Stimulated activated CD4-positive, alpha-beta T cell treated with anti-CD3 and anti-CD28 coated beads, TNF-alpha, amount 100 ng/mL, for 4 hours (primary cell): ENCODE results near the gene KRTAP5-5.
"Not testable (repeated sequence)": the region's sequence is repeated elsewhere in the genome, so short reads cannot be mapped to it uniquely, and the experiment has no call there.

Source experiments
- DNase-seq, 3 experiments: peaks; one replicate each; pipeline ENCODE4 v3.0.0-alpha.2; 2020; ENCODE audit warnings: low read depth in 3 of 3

Gene KRTAP5-5

DNA sequence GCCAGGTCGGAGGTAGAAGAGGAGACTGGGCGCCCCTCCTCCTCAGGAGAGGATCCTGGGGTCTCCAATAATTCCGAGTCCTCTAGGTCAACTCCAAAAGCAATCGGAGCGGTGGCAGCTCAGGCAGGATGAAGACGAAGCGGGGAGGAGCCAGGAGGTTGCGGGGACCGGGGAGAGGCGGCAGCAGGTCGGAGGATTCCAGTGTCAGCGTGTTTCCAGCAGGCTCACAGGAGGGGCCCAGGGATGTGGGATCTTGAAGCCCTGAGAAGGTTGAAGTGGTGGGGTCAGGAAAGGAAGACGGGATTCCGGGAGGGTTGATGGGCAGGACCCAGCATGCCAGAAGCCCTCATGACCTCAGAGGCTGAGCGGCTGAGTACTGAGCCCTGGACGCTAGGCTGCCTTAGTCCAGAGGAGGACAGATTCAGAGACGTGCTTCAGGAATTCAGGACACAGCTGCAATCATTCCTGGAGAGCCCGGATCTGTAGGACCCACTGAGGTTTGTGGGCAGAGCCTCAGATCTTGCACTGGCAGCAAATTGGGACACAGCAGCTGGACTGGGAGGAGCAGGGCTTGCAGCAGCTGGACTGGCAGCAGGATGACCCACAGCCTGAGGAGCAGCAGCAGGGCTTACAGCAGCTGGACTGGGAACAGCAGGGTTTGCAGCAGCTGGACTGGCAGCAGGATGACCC is 22.3 kb upstream of the KRTAP5-5 start:
- not testable (repeated sequence) for DNase-seq

DNA sequence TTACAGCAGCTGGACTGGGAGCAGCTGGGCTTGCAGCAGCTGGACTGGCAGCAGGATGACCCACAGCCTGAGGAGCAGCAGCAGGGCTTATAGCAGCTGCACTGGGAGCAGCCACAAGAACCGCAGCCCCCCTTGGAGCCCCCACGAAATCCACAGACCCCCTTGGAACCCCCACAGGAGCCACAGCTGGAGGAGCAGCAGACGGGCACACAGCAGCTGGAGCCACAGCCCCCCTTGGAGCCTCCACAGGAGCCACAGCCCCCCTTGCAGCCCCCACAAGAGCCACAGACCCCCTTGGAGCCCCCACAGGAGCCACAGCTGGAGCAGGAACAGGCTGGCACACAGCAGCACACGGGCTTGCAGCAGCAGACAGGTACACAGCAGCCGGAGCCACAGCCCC is 21.7 kb upstream of the KRTAP5-5 start:
- DNase-seq, result not testable (repeated sequence)

DNA sequence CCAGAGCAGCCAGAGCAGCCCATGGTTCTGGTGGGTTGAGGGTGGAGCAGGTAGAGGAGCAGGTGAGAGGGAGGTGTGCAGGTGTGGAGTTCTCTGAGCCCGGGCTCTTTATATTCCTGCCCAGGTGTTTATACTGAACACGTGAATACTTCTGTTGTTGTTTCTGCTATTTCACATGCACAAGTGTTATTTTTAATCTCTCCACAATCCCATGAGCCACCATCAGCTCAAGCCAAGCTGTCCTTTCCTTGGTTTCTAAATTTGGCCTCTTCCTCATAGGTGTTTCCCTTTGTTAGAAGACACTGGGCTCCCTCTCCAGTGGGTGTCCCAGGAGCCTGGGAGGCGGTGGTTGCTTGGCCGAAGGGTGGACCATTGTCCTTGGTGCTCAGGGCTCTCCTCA is 21.2 kb upstream of the KRTAP5-5 start, which contains the start of gene KRTAP5-3:
TSS of gene KRTAP5-3 (minus strand) at position 101 of the 400 bp plus-strand sequence. CDS start at position 23, 78 bp downstream.
- no peak for DNase-seq

DNA sequence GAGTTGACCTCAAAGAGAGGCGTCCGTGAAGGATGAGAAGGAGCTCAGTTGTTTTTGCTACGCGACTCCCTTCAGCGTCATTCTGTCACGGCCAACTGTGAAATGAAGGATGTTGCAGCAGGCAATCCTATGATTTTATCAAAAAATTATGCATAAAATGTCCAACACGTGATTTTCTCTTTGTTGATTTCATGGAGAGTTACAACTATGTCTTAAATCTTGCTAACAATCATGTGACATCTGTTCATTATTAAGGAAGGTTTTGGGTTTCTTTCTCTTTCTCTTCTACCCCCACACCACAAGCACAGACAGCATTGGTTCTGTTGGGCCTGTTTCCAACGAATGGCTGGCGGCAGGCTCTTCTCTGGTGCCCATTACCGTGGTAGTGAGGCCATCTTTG is 11.3 kb upstream of the KRTAP5-5 start:
- DNase-seq, result no peak

DNA sequence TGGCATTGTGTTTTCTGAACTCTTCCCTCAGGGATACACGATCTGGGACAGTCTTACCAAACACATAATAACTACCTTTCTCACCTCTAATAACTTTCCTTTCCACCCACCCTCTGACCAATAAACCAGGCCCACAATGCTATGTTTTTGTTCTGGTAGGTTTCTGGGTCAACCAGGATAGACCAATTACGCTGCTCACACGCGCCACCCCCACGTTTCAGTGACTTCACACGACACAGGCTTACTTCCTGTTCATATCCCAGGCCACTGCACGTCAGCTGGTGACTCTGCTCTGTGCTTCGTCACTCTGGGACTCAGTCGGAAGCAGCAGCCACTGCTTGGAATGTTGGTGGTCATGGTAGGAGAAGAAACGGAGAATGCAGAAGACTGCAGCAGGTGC is 10.1 kb upstream of the KRTAP5-5 start:
- DNase-seq, result no peak

DNA sequence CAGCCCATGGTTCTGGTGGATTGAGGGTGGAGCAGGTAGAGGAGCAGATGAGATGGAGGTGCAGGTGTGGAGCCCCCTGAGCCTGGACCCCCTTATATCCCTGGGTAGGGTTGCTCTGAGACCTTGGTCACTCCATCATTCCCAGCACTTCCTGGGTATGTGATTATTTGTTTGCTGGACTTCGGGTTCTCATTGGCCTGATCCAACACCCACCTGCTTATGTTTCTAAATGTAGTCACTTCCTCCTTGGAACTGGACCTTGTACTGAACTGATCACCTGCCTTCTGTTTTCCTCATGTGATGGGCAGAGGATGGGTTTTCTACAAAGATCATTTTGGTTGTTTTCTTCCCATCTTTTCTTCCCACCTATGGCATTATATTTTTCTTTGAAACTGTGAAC is 7.5 kb upstream of the KRTAP5-5 start, which contains the start of gene KRTAP5-4:
TSS of gene KRTAP5-4 (minus strand) at position 53 of the 400 bp plus-strand sequence. CDS start at position 8, 45 bp downstream.
- DNase-seq, result no peak

DNA sequence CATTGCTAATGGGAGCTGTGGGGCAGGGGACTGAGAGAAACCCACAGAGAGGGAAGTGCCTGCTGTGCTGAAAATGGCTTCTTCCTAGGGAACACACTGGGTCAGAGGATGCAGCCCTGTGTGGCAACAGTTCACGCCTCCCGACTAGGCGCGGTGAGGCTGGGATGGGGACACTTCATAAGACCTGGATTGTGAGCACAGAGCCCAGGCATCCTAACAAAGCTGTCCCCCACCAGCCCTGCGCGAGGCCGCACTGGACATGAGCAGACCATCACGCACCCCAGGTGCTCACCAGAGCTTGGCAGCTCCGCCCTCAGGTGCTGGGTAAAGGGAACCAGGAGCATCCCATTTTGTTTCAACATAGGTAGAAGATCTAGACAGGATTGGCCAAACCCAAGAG is 5.9 kb upstream of the KRTAP5-5 start:
- DNase-seq, result no peak

DNA sequence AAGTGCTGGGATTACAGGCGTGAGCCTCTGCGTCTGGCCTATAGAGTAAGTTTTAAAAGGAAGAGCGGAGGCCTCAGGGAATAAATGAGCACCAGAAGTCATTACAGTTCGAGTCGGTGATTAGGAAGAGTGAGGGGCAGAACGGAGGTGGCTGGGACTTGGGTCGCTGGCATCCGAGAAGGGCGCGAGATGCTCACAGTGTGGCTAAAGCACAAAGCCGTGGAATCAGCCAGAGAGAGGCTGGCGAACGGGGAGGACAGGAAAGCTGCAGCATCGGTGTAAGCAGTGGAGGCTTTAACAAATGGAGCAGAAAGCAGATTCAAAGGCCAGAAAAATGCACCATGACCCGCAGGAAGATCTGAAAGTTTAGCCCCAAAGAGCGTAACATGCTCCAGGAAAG is 5.0 kb upstream of the KRTAP5-5 start:
- no peak for DNase-seq

DNA sequence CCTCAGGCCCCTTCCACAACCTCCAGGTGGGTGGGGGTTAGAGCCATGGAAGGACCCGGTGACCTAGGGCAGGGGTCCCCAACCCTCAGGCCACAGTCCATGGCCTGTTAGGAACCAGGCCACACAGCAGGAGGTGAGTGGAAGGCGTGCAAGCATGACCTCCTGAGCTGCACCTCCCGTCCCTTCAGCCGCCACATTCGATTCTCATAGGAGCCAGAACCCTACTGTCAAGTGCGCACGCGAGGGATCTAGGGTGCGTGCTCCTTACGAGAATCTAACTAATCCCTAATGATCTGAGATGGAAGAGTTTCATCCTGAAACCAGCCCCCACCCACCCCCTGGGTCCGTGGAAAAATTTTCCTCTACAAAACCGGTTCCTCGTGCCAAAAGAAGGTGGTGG is 4.0 kb upstream of the KRTAP5-5 start:
- no peak for DNase-seq

DNA sequence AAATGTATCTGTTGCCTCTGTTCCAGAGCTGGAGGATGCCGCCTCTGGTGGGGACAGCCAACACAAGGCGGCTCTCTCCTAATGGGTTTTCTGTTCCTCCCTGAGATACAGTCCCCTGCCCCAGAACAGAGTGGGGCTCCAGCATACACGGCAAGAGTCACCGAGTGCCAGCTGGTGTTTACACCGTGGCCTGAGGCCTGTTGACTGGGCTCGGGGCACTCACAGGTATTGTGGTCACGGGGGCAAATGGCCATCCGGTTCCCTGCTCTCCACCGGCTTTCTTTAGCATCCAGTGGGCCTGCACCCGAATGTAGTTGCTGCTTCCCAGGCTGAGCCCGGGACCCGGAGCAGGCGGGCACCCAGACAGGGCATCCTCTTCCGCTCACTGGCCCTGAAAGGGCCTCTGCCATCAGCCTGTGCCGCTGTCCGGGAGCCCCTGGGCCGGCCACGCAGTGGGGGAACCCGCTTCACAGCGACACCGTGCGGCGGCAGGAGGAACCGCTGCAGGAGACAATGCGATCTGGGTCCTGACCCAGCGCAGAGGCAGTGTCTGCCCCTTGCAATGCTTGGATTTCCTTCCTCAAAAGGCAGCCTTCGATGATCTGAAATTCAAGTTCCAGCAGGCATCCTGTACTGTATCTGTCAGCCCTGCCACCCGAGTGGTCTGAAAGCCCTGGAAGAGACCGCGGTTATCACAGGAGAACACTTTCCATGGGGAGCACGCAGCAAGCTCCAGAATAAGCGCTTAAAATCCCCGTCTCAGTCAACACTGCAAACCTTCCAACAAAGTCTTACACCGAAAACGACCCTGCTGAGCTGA is 859 bp upstream of the KRTAP5-5 start:
- DNase-seq, result peak; percentile 14 to 40 (median 33)

DNA sequence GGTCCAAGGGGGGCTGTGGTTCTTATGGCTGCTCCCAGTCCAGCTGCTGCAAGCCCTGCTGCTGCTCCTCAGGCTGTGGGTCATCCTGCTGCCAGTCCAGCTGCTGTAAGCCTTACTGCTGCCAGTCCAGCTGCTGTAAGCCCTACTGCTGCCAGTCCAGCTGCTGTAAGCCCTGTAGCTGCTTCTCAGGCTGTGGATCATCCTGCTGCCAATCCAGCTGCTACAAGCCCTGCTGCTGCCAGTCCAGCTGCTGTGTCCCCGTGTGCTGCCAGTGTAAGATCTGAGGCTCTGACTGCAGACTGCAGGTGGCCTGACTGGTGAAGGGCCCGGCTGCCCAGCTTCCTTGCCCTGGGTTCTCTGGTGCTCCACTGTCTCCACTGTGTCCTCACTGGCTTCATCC is 696 bp downstream of the KRTAP5-5 start:
- no peak for DNase-seq

DNA sequence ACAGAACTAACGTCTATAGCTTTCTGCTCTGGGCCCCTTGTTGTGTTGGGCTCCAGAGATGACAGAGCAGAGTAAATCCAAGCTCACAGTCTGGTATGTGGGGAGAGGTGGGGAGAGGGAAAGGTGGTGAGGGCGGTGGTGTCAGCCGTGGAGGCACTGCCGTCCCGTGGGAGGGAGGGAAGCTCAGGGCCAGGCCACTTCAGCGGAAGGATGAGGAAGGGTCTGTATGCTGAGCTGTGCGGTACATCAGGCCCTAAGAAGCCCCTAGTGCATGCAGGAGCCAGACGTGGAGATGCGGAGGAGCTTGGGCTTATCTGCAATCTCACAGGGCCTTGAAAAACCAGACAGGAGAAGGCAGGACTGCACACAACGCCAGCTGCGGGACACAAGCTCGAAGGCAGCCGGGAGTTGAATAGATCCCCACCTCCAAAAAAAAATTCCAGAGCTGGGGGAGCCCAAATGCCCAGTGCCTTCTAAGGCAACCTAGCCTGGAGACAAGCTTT is 1.5 kb downstream of the KRTAP5-5 start:
- no peak for DNase-seq

DNA sequence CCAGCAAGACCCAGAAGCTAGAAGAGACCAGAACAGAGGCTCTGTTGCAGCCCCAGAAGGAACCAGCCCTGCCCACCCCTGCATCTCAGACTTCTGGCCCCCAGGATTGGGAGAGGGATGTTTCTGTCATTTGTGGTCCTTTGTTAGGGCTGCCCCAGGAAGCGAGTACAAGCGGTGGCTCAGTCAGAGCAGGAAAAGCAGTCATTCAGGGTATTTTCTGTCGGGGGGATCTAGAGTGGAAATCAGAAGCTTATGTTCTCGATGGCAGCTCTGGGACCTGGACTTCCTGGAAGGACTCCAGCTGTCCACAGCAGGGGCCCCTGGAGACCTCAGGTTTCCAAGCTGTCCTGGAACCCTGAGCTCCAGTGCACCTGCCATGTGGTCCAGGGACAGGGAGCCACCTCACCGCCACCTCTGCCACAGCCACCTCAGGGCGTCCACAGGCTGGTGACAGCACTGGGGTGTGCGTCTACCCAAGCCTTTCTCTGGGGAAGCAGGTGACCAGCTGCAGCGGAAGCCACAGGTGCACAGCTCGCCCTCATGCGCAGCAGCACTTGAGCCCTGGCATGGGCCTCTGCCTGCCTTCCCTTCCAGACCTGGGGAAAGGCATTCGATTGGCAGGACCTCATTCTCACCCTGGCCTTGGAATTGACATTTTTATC is 2.6 kb downstream of the KRTAP5-5 start:
- DNase-seq, result no peak

DNA sequence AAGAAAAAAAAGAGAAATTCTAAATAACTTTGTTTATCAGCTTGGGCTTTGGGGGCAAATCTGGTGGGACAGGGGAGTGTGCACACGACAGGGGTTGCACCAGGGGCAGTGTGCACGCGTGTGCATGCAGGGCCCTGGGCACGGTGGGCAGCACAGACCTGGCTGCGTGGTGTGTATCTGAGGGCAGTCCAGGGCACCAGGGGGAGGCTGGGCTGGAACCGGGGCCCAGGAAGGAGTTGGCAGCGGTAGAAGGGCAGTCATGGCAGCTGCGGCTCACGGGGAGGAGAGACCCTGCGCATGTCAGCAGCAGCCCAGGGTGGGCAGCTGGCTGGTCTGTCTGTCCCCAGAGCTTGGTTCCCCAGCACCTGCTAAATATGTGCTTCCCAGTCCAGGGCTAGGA is 4.3 kb downstream of the KRTAP5-5 start:
- no peak for DNase-seq

DNA sequence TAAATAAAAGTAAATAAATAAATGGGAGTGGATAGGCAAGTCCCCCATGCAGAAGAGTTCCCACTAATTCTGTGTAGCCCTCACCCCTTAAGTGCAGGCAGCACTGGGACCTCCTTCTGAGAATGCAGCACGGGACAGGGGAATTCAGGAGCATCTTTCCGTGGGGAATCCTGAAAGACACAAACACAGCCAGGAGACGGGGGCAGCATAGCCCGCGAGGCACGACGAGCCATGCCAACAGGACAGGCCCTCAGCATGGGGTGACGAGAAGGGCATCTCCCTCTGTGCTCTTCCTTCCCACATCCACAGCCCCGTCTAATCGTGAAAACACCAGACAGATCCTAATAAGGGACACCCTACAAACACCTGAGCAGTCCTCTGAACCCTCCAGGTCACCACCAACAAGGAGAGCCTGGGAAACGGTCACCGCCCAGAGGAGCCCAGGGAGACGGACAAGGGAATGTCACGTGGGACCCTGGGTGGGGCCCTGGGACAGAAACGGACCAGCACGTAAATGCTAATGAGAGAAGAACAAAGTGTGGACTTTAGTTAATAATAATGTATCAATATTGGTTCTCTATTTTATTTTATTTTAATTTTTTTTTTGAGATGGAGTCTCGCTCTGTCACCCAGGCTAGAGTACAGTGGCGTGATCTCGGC is 6.8 kb downstream of the KRTAP5-5 start:
- no peak for DNase-seq

DNA sequence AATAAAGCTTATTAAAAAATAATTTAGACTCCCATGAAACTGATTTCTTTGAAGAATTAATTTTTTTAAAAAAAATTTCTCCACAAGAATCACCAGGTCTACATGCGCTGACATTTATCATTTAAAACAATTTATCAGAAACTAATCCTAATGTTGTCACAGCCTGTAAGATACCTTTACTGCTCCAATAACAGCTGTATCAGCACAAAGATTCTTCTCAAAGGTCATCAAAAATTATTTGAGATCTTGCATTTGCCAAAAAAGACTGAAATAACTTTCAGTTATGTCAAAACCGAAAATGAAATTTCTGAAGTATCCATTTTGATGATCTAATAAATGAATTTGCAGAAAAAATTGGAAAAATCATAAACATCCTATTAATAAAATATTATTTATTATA is 8.1 kb downstream of the KRTAP5-5 start:
- DNase-seq, result no peak

DNA sequence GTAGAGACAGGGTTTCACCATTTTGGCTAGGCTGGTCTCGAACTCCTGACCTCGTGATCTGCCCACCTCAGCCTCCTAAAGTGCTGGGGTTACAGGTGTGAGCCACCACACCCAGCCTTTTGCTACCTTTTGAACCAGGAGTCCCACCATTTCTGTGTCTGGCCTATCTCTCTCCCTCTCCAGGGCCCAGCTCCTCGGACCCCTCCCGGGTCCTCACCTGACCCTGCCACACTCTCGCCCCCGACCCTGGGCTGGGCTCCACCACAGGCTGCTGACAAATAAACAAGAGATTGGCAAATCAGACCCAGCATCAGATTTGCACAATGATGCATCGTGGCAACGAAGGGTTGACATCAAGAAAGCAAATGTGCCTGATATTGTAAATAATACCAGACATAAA is 8.8 kb downstream of the KRTAP5-5 start:
- no peak for DNase-seq

DNA sequence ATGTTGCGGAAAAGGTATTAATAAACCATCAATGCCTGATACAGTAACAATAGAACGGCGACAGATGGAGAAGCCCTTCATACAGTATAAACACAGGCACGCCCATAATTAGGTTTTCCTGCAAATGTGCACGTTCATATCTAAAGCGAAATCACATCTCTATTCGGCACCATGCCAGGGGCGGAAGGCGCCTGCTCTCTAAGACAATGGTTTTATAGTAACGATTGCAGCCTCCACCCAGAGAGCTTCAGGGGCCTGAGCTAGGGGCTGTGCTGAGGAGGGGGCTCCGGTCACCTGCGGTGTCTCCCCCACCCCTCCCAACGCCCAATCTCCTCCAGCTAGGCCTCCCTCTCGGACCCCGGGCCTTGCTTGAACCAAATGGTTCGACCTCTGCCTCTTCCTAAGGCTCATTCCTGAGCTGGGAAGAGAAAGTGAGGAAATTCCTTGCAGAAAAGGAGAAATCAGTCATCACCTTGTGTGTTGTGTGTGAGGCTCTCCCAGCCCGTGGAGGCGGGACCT is 9.6 kb downstream of the KRTAP5-5 start:
- no peak for DNase-seq

DNA sequence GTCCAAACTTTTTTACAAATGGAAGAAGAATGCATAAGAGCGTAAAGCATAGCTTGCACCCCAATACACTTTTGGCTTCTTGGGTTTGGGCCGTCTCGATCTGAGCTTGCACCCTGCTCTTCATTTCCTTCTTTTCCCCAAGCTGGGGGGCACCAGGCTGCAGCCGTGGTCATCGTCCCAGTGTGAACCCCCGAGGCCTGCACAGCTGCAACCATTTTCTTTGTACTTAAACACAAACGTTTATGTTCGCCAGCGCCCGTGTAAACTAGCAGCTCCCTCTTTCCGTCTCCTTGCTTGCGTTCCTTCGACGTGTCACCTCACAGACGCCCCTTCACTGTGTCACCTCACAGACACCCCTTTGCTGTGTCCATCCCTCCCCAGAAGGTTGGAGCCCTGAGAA is 10.1 kb downstream of the KRTAP5-5 start:
- DNase-seq, result no peak

DNA sequence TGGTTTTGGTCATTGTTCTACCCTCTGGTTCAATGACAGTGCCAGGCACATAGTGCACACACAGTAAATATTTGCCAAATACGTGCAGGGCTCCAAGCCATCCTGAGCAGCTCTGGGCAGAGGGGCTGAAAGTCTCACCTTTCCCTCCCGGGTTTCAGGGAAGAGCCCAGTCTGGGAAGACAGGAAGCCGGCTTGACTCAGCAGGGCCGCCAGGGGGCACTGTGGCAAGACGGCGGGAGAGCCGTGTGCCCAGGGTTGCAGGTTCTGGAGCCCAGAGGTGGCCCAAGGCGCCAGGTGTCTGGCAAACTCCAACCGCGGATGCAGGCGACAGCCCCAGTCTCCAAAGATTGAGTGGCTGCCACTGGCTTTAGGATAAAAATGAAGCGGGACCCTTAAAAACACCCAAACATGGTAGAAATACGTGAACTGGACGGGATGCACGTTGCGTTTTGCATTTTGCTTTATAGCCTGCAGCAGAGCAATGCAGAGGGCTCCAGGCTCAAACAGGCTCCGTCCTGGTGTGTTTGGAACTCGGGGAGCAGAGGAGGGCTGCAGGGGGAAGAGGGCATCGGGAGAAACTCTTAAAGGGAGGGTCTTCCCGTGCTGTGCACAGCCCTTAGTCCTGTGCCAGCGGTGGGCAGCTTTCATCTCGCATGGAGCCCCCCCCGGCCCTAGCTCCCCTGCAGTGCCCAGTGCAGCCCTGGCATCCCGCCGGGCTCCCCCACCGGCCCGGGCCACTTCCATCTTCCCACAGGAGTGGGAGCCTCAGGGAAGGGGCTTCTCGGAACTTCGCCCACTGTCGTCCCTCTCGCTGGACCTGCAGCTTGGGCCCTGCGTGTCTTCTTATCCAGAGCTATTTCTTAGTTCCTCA is 10.7 kb downstream of the KRTAP5-5 start:
- no peak for DNase-seq

DNA sequence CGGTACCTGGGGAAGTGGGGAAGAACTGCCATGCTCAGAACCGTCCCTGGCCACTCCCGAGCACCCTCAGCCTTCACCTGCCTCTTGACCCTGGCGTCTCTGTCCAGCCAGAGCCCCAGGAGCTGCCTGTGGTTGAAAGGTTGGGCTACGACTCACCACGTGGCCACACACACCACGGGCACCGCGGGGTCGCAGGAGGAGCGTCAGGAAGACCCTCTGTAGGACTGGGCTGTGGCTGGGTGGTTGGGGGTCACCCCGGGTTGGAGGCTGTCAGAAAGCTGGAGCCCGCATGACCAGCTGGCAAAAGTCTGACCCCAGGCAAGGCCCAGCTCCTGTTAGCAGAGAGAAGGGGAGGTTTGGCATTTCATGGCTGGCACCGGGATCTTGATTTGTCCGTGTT is 11.5 kb downstream of the KRTAP5-5 start:
- DNase-seq, result no peak
